Right lobe of liver (tissue), 6 donors: ENCODE measurements around the gene ITGA11. TPM values are rescaled to one million over a fixed set of nuclear protein-coding genes. Genes with fewer than 3 reads are reported as not detected.
A peak's percentile ranks its signal among the peaks of the same experiment; 100 is the strongest.

Experiments
- ATAC-seq, 4 donors: fragments of 200-7000 bp; cut with Tn5 transposase; one replicate each; pipeline ENCODE4 v1.9.1; 2020; ENCODE audit warnings: mild to moderate bottlenecking in 4 of 4, moderate library complexity in 4 of 4
- DNase-seq, 3 donors: peaks; one replicate each; pipeline ENCODE4 v3.0.0-alpha.2; 2020
- H3K27ac ChIP-seq, 3 donors: fragments of 200-600 bp; one replicate each; pipeline ENCODE4 v1.8.0; 2022
- H3K27me3 ChIP-seq, 2 donors: fragments of 200-600 bp; one replicate each; pipeline ENCODE4 v1.8.0; 2022
- H3K36me3 ChIP-seq, 4 donors: fragments of 200-600 bp; sonication (generic) in 1 of 4; one replicate each; pipeline versions ENCODE4 v1.5.1 to v1.8.0; 2017 to 2022; ENCODE audit warnings: control low read depth in 1 of 4
- H3K4me1 ChIP-seq, 4 donors: fragments of 200-600 bp; sonication (generic) in 1 of 4; one replicate each; pipeline versions ENCODE4 v1.5.1 to v1.8.0; 2017 to 2022; ENCODE audit warnings: control low read depth in 1 of 4
- H3K4me3 ChIP-seq, 3 donors: fragments of 200-600 bp; one replicate each; pipeline ENCODE4 v1.8.0; 2022
- H3K9me3 ChIP-seq, 4 donors: fragments of 200-600 bp; sonication (generic) in 1 of 4; one replicate each; pipeline versions ENCODE4 v1.5.1 to v1.8.0; 2017 to 2022; ENCODE audit warnings: control low read depth in 1 of 4
- CTCF ChIP-seq, 4 donors: fragments of 200-600 bp in 3 of 4; fragments of 450-650 bp in 1 of 4; IDR thresholded peaks; one replicate each; pipeline versions ENCODE4 v1.5.1 to v1.8.0; 2016 to 2022; ENCODE audit warnings: antibody characterized with exemption in 4 of 4, mild to moderate bottlenecking in 2 of 4
- POLR2A ChIP-seq: fragments of 450-650 bp; IDR thresholded peaks from one replicate; pipeline ENCODE4 v1.6.1; 2017; ENCODE audit warnings: antibody characterized with exemption, mild to moderate bottlenecking
- WGBS: methylation state at CpG from one replicate; pipeline ENCODE4 v1.1.6; 2018; ENCODE audit warnings: low coverage, low lambda C conversion rate; ENCODE audit not compliant: insufficient coverage; ENCODE audit errors: missing lambda C conversion rate; 5-methylcytosine and 5-hydroxymethylcytosine counted together
- intact Hi-C, 2 donors: fragments of 100-400 bp; cut with DNase I; formaldehyde crosslinking; loops; one replicate each; pipeline versions ENCODE4 v1.11.2 to v1.14.1; 2022
- total RNA-seq, 6 experiments: library from RNA; depleted of rRNA in 2 of 6; stranded (reverse); fragments of >200 nt in 2 of 6; fragmentation: NEBNext Ultra II Directional in 3 of 6; extraction: Animal tissue kit (Norgen Biotek cat#: 25700) in 3 of 6; gene quantifications; one replicate each; pipeline versions ENCODE4 v1.1.0 to v1.2.4, GENCODE V29; 2016 to 2023
- donor health status: DM: no; HTN: yes; CAD: no.
- donor health status: DM: no; HTN: no; CAD: no.
- donor health status: DM: no; HTN: no; CAD: no.
- donor health status: DM: no; HTN: yes; CAD: no.
- donor health status: DM: no; HTN: yes; CAD: no.

The ITGA11 gene
- total RNA-seq, 6 experiments from 2014 or later, result 0.51 to 1.4 (median 0.73) TPM

GRCh38 chr15:68298882-68299381 lies 133.0 kb downstream of the ITGA11 start:
- H3K4me3 ChIP-seq, result peak overlapping the region; percentile 18 to 46 (median 34)

DNA sequence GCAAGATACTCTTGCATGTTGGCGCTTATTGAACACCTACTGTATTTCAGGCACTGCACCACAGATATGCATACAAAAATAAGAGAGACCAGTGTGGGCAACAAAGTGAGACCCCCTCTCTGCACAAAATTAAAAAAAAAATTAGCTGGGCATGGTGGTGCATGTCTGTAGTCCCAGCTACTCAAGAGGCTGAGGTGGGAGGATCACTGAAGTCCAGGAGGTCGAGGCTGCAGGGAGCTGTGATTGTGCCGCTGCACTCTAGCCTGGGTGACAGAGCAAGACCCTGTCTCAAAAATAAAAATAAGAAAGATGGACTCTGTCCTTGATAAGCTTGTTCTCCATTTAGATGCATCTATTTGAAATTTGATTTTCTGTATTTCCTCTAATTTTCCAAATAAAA lies 133.6 kb downstream of the ITGA11 start:
- intact Hi-C loops, result no loop called here
- no peaks in the 10 kb centered on the region for H3K27me3 ChIP-seq
- WGBS, result 77% methylated on average over 3 of the region's 3 CpGs
- DNase-seq (no peak), ATAC-seq (no peak)
- H3K27ac ChIP-seq, result peak overlapping the region; percentile 47 to 92 (median 83)
- H3K9me3 ChIP-seq, result no peaks in the 10 kb centered on the region
- peak overlapping the region in 2 of 3 donors; percentile 34 to 46 for H3K4me3 ChIP-seq
- H3K36me3 ChIP-seq, result no peaks in the 10 kb centered on the region
- TF ChIP-seq POLR2A, result no peak
- peaks cover 0 to 35% (median 5%) of the 10 kb centered on the region in 4 donors for H3K4me1 ChIP-seq

More at GRCh38 chr15:68298882-68299381, 133.0 kb downstream of the ITGA11 start:
- Histone ChIP-seq H3K9me3 (no peaks in the 10 kb centered on the region), H3K4me1 (peaks cover 0 to 35% (median 5%) of the 10 kb centered on the region in 4 donors), H3K27ac (peak overlapping the region; percentile 47 to 92 (median 83)), H3K36me3 (no peaks in the 10 kb centered on the region), H3K27me3 (no peaks in the 10 kb centered on the region)
- ATAC-seq, result peak; percentile 68 to 81 (median 78)
- intact Hi-C loops, result no loop called here
- WGBS, result 3% methylated on average over 6 of the region's 6 CpGs
- TF ChIP-seq CTCF (IDR thresholded peaks at IDR 0.05), result no peak
- no peak for TF ChIP-seq POLR2A
- DNase-seq, result peak in 1 of 3 donors; percentile 51

DNA sequence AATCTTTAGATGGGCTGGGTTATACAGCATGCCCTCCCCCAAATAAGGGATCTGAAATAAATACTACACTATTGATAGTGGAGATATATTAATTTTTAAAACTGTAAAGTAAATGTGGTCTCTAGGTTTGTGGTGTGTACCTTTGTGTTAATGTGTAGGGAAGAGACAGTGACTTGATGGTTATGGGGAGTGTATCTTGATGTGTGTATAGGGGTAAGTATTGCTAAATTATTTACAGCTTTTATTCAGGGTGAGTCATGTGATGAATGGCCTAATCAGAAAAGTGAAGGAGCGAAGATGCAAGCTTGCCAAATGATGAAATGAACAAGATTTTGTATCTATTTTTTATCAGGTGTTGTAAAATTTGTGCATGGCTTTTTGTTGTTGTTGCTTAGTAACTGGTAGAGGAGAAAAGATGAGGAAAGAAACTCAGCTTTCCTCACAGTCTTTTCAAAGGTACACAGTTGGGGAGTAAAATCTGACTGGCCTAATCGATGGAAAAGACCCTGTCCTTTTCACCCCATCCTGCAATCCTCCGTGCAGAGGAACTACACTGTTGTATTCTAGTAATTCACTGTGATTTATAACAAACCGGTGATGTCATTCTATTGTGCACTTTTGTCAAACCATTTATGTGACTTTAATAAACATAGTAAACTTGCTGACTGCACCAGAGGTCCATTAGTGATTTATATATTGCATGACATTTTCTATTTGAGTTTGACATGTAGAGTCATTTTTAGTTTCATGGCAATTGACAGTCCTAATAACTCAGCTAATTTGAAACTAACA lies 136.8 kb downstream of the ITGA11 start:
- peaks cover 0 to 12% (median 8%) of the 10 kb centered on the region in 4 donors for H3K36me3 ChIP-seq
- DNase-seq (no peak), ATAC-seq (no peak)
- intact Hi-C loops, result no loop called here
- peaks cover 0 to 30% (median 5%) of the 10 kb centered on the region in 4 donors for H3K4me1 ChIP-seq
- WGBS, result 63% methylated on average over 4 of the region's 4 CpGs
- H3K27me3 ChIP-seq, result no peaks in the 10 kb centered on the region
- TF ChIP-seq CTCF (IDR thresholded peaks at IDR 0.05), result no peak
- no peak for TF ChIP-seq POLR2A
- no peak overlapping the region for H3K4me3 ChIP-seq
- no peak overlapping the region for H3K27ac ChIP-seq
- H3K9me3 ChIP-seq, result no peaks in the 10 kb centered on the region

GRCh38 chr15:68292967-68293366 lies 139.0 kb downstream of the ITGA11 start:
- Histone ChIP-seq H3K9me3 (no peaks in the 10 kb centered on the region), H3K4me3 (no peak overlapping the region), H3K36me3 (peaks cover 0 to 19% (median 11%) of the 10 kb centered on the region in 4 donors), H3K4me1 (peaks cover 0 to 12% (median 0%) of the 10 kb centered on the region in 4 donors), H3K27ac (no peak overlapping the region), H3K27me3 (no peaks in the 10 kb centered on the region)
- no peak for TF ChIP-seq POLR2A
- no peak for DNase-seq
- no peak for ATAC-seq
- intact Hi-C loops, result no loop called here

GRCh38 chr15:68292157-68292781 lies 139.7 kb downstream of the ITGA11 start:
- intact Hi-C loops, result no loop called here
- Histone ChIP-seq H3K4me1 (peaks cover 0 to 14% (median 0%) of the 10 kb centered on the region in 4 donors), H3K27ac (no peak overlapping the region), H3K9me3 (no peaks in the 10 kb centered on the region), H3K4me3 (no peak overlapping the region), H3K36me3 (peaks cover 0 to 19% (median 11%) of the 10 kb centered on the region in 4 donors), H3K27me3 (no peaks in the 10 kb centered on the region)
- no peak for TF ChIP-seq CTCF (IDR thresholded peaks at IDR 0.05)
- no peak for TF ChIP-seq POLR2A
- no peak for ATAC-seq
- DNase-seq, result no peak
